Astrocyte (in vitro differentiated cells and primary cell): ENCODE results near the gene STK11IP. TPM values are rescaled to one million over a fixed set of nuclear protein-coding genes. Genes with fewer than 3 reads are reported as not detected.

Experiments used
- DNase-seq: peaks from one replicate; pipeline ENCODE4 v3.0.0-alpha.2; 2010; ENCODE audit warnings: low read depth
- FAIRE-seq: peaks from 2 replicates; lab custom pipeline; 2011; peaks lifted over from hg19 to GRCh38; lab: Jason Lieb, UNC
- H2AFZ ChIP-seq: 2 replicates; pipeline ENCODE4 v1.6.0; 2012; ENCODE audit warnings: low read depth, low read length, inconsistent platforms
- H3K27ac ChIP-seq: 2 replicates; pipeline ENCODE4 v1.5.1; 2011; ENCODE audit warnings: low read depth, low read length, inconsistent platforms
- H3K27me3 ChIP-seq: 2 replicates; pipeline ENCODE4 v1.6.0; 2011; ENCODE audit warnings: low read length, inconsistent platforms; ENCODE audit not compliant: insufficient read depth
- H3K36me3 ChIP-seq: 2 replicates; pipeline ENCODE4 v1.5.1; 2011; ENCODE audit warnings: low read length, inconsistent platforms; ENCODE audit not compliant: insufficient read depth
- H3K4me1 ChIP-seq: 2 replicates; pipeline ENCODE4 v1.5.1; 2011; ENCODE audit warnings: low read length, inconsistent platforms; ENCODE audit not compliant: insufficient read depth
- H3K4me2 ChIP-seq: 2 replicates; pipeline ENCODE4 v1.6.0; 2012; ENCODE audit warnings: low read length, inconsistent platforms
- H3K4me3 ChIP-seq: 2 replicates; pipeline ENCODE4 v1.5.1; 2011; ENCODE audit warnings: low read depth, mild to moderate bottlenecking, low read length, inconsistent platforms; ENCODE audit not compliant: insufficient read depth
- H3K79me2 ChIP-seq: 2 replicates; pipeline ENCODE4 v1.6.0; 2012; ENCODE audit warnings: mild to moderate bottlenecking, low read length, inconsistent platforms; ENCODE audit not compliant: insufficient read depth
- H3K9ac ChIP-seq: 2 replicates; pipeline ENCODE4 v1.6.0; 2012; ENCODE audit warnings: mild to moderate bottlenecking, low read length, inconsistent platforms
- H3K9me3 ChIP-seq: 2 replicates; pipeline ENCODE4 v1.5.1; 2012; ENCODE audit warnings: low read depth, mild to moderate bottlenecking, low read length, inconsistent platforms; ENCODE audit not compliant: insufficient read depth
- H4K20me1 ChIP-seq: 2 replicates; pipeline ENCODE4 v1.6.0; 2012; ENCODE audit warnings: low read length, inconsistent platforms; ENCODE audit not compliant: insufficient read depth
- H3K27ac Mint-ChIP-seq: one replicate; pipeline ENCODE4 v1.8.0; 2021; ENCODE audit warnings: mild to moderate bottlenecking, mixed read lengths; ENCODE audit not compliant: unreplicated experiment
- H3K27me3 Mint-ChIP-seq: one replicate; pipeline ENCODE4 v1.8.0; 2021; ENCODE audit warnings: low read depth, mixed read lengths; ENCODE audit not compliant: unreplicated experiment
- H3K36me3 Mint-ChIP-seq: one replicate; pipeline ENCODE4 v1.8.0; 2021; ENCODE audit warnings: low read depth, mixed read lengths; ENCODE audit not compliant: unreplicated experiment
- H3K4me1 Mint-ChIP-seq: one replicate; pipeline ENCODE4 v1.8.0; 2021; ENCODE audit warnings: low read depth, mixed read lengths; ENCODE audit not compliant: unreplicated experiment
- H3K4me3 Mint-ChIP-seq: one replicate; pipeline ENCODE4 v1.8.0; 2021; ENCODE audit warnings: mild to moderate bottlenecking, moderate library complexity, mixed read lengths; ENCODE audit not compliant: unreplicated experiment
- H3K9me3 Mint-ChIP-seq: one replicate; pipeline ENCODE4 v1.8.0; 2021; ENCODE audit warnings: mild to moderate bottlenecking, mixed read lengths; ENCODE audit not compliant: unreplicated experiment
- CTCF ChIP-seq: IDR thresholded peaks from 2 replicates; pipeline ENCODE4 v1.5.1; 2011; ENCODE audit warnings: low read depth, mild to moderate bottlenecking, inconsistent platforms, low read length, moderate library complexity; ENCODE audit not compliant: insufficient read depth
- EZH2 ChIP-seq: IDR thresholded peaks from 2 replicates; pipeline ENCODE4 v1.6.1; 2012; ENCODE audit warnings: mild to moderate bottlenecking, low read length, inconsistent platforms; ENCODE audit not compliant: insufficient read depth
- total RNA-seq: library from RNA; stranded (reverse); gene quantifications from 2 replicates; pipeline ENCODE4 v1.2.1, GENCODE V29; 2021

The STK11IP gene
- total RNA-seq, 1 donor from 2014 or later, result 24.9 TPM

DNA sequence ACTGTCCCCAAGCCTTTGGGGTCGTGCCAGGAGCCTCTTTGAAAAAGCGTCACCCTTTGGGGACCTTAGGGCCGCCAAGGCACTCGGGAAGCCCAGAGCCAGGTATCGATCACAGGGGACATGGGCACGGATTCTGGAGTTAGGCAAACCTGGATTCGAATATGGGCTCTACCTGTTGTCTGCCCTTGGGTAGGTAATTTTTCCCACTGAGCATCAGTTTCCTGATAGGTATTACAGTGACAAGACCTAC, 44.6 kb upstream of the STK11IP start:
- FAIRE-seq (no peak), DNase-seq (no peak)
- H3K27ac ChIP-seq, result no peak overlapping the region
- H4K20me1 ChIP-seq, result peaks cover 5% of the 10 kb centered on the region
- H3K4me1 ChIP-seq, result peaks cover 14% of the 10 kb centered on the region
- no peaks in the 10 kb centered on the region for H3K27me3 ChIP-seq
- H3K4me3 Mint-ChIP-seq, result peak overlapping the region; percentile 55
- TF ChIP-seq EZH2, result no peak
- TF ChIP-seq CTCF, result no peak
- H3K4me2 ChIP-seq, result peak overlapping the region; percentile 97
- no peaks in the 10 kb centered on the region for H3K36me3 ChIP-seq
- peaks cover 11% of the 10 kb centered on the region for H3K36me3 Mint-ChIP-seq
- H3K9ac ChIP-seq, result peak overlapping the region; percentile 72
- no peaks in the 10 kb centered on the region for H3K9me3 Mint-ChIP-seq
- H2AFZ ChIP-seq, result peak overlapping the region; percentile 86
- H3K79me2 ChIP-seq, result no peaks in the 10 kb centered on the region
- peaks cover 1% of the 10 kb centered on the region for H3K4me1 Mint-ChIP-seq
- H3K27ac Mint-ChIP-seq, result no peak overlapping the region
- peaks cover 17% of the 10 kb centered on the region for H3K27me3 Mint-ChIP-seq
- peak overlapping the region; percentile 62 for H3K4me3 ChIP-seq
- no peaks in the 10 kb centered on the region for H3K9me3 ChIP-seq

GRCh38 chr2:219553463-219553963, 44.1 kb upstream of the STK11IP start:
- no peak for TF ChIP-seq CTCF
- Histone ChIP-seq H3K27me3 (no peaks in the 10 kb centered on the region), H3K36me3 (no peaks in the 10 kb centered on the region), H3K4me2 (peak overlapping the region; percentile 97), H3K4me3 (no peak overlapping the region), H3K27ac (no peak overlapping the region), H3K9ac (no peak overlapping the region), H4K20me1 (peaks cover 5% of the 10 kb centered on the region), H3K9me3 (no peaks in the 10 kb centered on the region), H3K4me1 (peaks cover 14% of the 10 kb centered on the region), H2AFZ (no peak overlapping the region), H3K79me2 (no peaks in the 10 kb centered on the region)
- peaks cover 15% of the 10 kb centered on the region for H3K27me3 Mint-ChIP-seq
- H3K4me1 Mint-ChIP-seq, result peaks cover 1% of the 10 kb centered on the region
- H3K4me3 Mint-ChIP-seq, result peak overlapping the region; percentile 55
- no peak for DNase-seq
- H3K27ac Mint-ChIP-seq, result no peak overlapping the region
- peaks cover 8% of the 10 kb centered on the region for H3K36me3 Mint-ChIP-seq
- no peaks in the 10 kb centered on the region for H3K9me3 Mint-ChIP-seq
- FAIRE-seq, result no peak

DNA sequence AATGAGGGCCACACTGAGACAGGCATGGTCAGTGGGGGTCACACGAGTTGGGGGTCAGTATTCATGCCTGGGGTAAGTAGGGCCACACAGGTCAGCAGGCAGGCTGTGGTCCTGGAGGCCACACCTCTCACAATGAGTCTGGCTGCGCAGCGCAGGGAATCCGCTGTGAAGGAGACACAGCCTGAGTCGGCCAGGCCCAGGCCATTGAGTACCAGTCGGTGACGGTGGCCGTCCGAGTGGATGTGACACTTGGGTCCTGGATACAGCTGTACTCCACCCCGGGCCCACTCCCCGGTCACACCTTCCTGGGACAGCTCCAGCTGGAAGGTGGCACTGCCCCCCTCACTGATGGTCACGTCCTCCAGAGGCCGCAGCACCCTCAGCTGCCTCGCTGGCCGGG, 43.3 kb upstream of the STK11IP start:
- H3K9me3 ChIP-seq, result no peaks in the 10 kb centered on the region
- Mint-ChIP-seq H3K36me3 (peaks cover 6% of the 10 kb centered on the region), H3K9me3 (no peaks in the 10 kb centered on the region), H3K27me3 (peaks cover 10% of the 10 kb centered on the region), H3K27ac (no peak overlapping the region), H3K4me1 (peaks cover 1% of the 10 kb centered on the region), H3K4me3 (no peak overlapping the region)
- H3K27me3 ChIP-seq, result no peaks in the 10 kb centered on the region
- DNase-seq (no peak), FAIRE-seq (no peak)
- H2AFZ ChIP-seq, result no peak overlapping the region
- no peak overlapping the region for H3K9ac ChIP-seq
- no peak overlapping the region for H3K4me2 ChIP-seq
- no peak overlapping the region for H3K4me3 ChIP-seq
- no peak for TF ChIP-seq EZH2
- TF ChIP-seq CTCF, result no peak
- H3K27ac ChIP-seq, result no peak overlapping the region
- peaks cover 5% of the 10 kb centered on the region for H4K20me1 ChIP-seq
- peaks cover 14% of the 10 kb centered on the region for H3K4me1 ChIP-seq
- no peaks in the 10 kb centered on the region for H3K36me3 ChIP-seq
- H3K79me2 ChIP-seq, result no peaks in the 10 kb centered on the region
